Pancreas (tissue), 10 donors: ENCODE data around the gene LCE1F. TPM values are rescaled to one million over a fixed set of nuclear protein-coding genes. Genes with fewer than 3 reads are reported as not detected.

Source experiments
- ATAC-seq, 4 donors: fragments of 200-7000 bp; cut with Tn5 transposase; one replicate each; pipeline versions ENCODE4 v1.8.0 to v1.9.1; 2020; ENCODE audit warnings: mild to moderate bottlenecking in 4 of 4, moderate library complexity in 4 of 4
- DNase-seq, 6 donors: peaks; one replicate each; pipeline ENCODE4 v3.0.0-alpha.2; 2020
- FAIRE-seq: peaks from 2 replicates; lab custom pipeline; 2012; peaks lifted over from hg19 to GRCh38; lab: Jason Lieb, UNC
- H3K27ac ChIP-seq, 4 donors: fragments of 200-600 bp; sonication (generic); 1 replicate in 3 of 4; 2 replicates in 1 of 4; pipeline versions ENCODE4 v1.5.0 to v1.8.0; 2020
- H3K27me3 ChIP-seq, 4 donors: fragments of 200-600 bp; one replicate each; pipeline ENCODE4 v1.8.0; 2021
- H3K36me3 ChIP-seq, 3 donors: fragments of 200-600 bp; sonication (generic) in 1 of 3; one replicate each; pipeline versions ENCODE4 v1.5.0 to v1.8.0; 2020 to 2021
- H3K4me1 ChIP-seq, 3 donors: fragments of 200-600 bp; one replicate each; pipeline ENCODE4 v1.8.0; 2021
- H3K4me3 ChIP-seq, 4 donors: fragments of 200-600 bp; sonication (generic) in 2 of 4; one replicate each; pipeline versions ENCODE4 v1.5.0 to v1.8.0; 2020 to 2021
- H3K9me3 ChIP-seq, 4 donors: fragments of 200-600 bp; one replicate each; pipeline ENCODE4 v1.8.0; 2021
- whole genome bisulfite sequencing, 2 donors: extraction: QIAGEN DNeasy Blood & Tissue Kit; methylation state at CpG; one replicate each; pipeline ENCODE4 v1.1.7; 2013; 5-methylcytosine and 5-hydroxymethylcytosine counted together
- intact Hi-C, 3 donors: fragments of 100-400 bp; cut with DNase I; formaldehyde crosslinking; loops; one replicate each; pipeline versions ENCODE4 v1.11.1 to v1.14.2; 2022
- polyA plus RNA-seq, 2 donors: library from polyadenylated mRNA; stranded (reverse); fragments of 200-250 nt; gene quantifications; one replicate each; pipeline ENCODE4 v1.2.3, GENCODE V29; 2013
- total RNA-seq, 6 donors: library from RNA; stranded (reverse); fragmentation: NEBNext Ultra II Directional in 4 of 6; extraction: Animal tissue kit (Norgen Biotek cat#: 25700) in 4 of 6; gene quantifications; one replicate each; pipeline versions ENCODE4 v1.2.1 to v1.2.4, GENCODE V29; 2021 to 2023
- TF ChIP-seq, protein P1 (sequence below), 4 donors: fragments of 200-600 bp; sonication (generic) in 3 of 4; IDR thresholded peaks; one replicate each; pipeline versions ENCODE4 v1.5.0 to v1.8.0; 2021; ENCODE audit warnings: antibody characterized with exemption in 4 of 4
- donor health status: healthy with polysubstance abuse.
- donor health status: DM: no; HTN: no; CAD: no; lungs with moderate emphysema.
- donor health status: DM: no; HTN: no; CAD: no.
- donor health status: control.
- donor health status: control.
- donor health status: Bipolar disorder and iron deficiency.
- donor health status: DM: yes; HTN: yes; CAD: no.
- donor health status: DM: no; HTN: no; CAD: no.
- donor health status: DM: no; HTN: no; CAD: no.
- donor health status: DM: yes; HTN: yes; CAD: no.

Gene LCE1F
- total and polyA plus RNA-seq, 8 donors: not detected

GRCh38 chr1:152739841-152740240 is 35.1 kb upstream of the LCE1F start:
- WGBS, 2 donors: 61 to 73% methylated on average over 3 of the region's 3 CpGs
- no peak for FAIRE-seq
- TF ChIP-seq, protein P1, sequence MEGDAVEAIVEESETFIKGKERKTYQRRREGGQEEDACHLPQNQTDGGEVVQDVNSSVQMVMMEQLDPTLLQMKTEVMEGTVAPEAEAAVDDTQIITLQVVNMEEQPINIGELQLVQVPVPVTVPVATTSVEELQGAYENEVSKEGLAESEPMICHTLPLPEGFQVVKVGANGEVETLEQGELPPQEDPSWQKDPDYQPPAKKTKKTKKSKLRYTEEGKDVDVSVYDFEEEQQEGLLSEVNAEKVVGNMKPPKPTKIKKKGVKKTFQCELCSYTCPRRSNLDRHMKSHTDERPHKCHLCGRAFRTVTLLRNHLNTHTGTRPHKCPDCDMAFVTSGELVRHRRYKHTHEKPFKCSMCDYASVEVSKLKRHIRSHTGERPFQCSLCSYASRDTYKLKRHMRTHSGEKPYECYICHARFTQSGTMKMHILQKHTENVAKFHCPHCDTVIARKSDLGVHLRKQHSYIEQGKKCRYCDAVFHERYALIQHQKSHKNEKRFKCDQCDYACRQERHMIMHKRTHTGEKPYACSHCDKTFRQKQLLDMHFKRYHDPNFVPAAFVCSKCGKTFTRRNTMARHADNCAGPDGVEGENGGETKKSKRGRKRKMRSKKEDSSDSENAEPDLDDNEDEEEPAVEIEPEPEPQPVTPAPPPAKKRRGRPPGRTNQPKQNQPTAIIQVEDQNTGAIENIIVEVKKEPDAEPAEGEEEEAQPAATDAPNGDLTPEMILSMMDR (IDR thresholded peaks at IDR 0.05): no peak

GRCh38 chr1:152741656-152742055 is 33.3 kb upstream of the LCE1F start:
- Histone ChIP-seq H3K27me3 (peaks cover 0 to 3% (median 0%) of the 10 kb centered on the region in 4 donors), H3K36me3 (no peaks in the 10 kb centered on the region), H3K4me1 (no peaks in the 10 kb centered on the region), H3K9me3 (no peaks in the 10 kb centered on the region), H3K27ac (no peak overlapping the region), H3K4me3 (no peak overlapping the region)
- DNase-seq (no peak), FAIRE-seq (no peak), ATAC-seq (no peak)
- TF ChIP-seq, protein P1 (IDR thresholded peaks at IDR 0.05): no peak
- intact Hi-C loops: no loop called here

More at GRCh38 chr1:152739841-152740240, 35.1 kb upstream of the LCE1F start:
- H3K4me1 ChIP-seq: no peaks in the 10 kb centered on the region
- H3K27ac ChIP-seq: no peak overlapping the region
- H3K27me3 ChIP-seq: no peaks in the 10 kb centered on the region
- ATAC-seq (no peak), DNase-seq (no peak)
- no peaks in the 10 kb centered on the region for H3K9me3 ChIP-seq
- intact Hi-C loops: no loop called here
- H3K4me3 ChIP-seq: no peak overlapping the region
- no peaks in the 10 kb centered on the region for H3K36me3 ChIP-seq

- intact Hi-C loops: no loop called here
- no peak for DNase-seq
- Histone ChIP-seq H3K4me1 (no peaks in the 10 kb centered on the region), H3K9me3 (no peaks in the 10 kb centered on the region), H3K4me3 (no peak overlapping the region), H3K27me3 (peaks cover 0 to 3% (median 0%) of the 10 kb centered on the region in 4 donors), H3K27ac (no peak overlapping the region), H3K36me3 (no peaks in the 10 kb centered on the region)
- ATAC-seq: no peak
- WGBS, 2 donors: 49 to 61% methylated on average over 2 of the region's 2 CpGs
- FAIRE-seq: no peak
- TF ChIP-seq, protein P1 (IDR thresholded peaks at IDR 0.05): no peak
Measured at GRCh38 chr1:152743371-152744145, 31.4 kb upstream of the LCE1F start.

- intact Hi-C loops: no loop called here
- H3K4me1 ChIP-seq: no peaks in the 10 kb centered on the region
- 38 to 39% methylated on average over 4 of the region's 4 CpGs for WGBS, 2 donors
- ATAC-seq: no peak
- no peak for DNase-seq
- TF ChIP-seq, protein P1 (IDR thresholded peaks at IDR 0.05): no peak
- FAIRE-seq: no peak
- no peak overlapping the region for H3K27ac ChIP-seq
- H3K27me3 ChIP-seq: peaks cover 0 to 3% (median 0%) of the 10 kb centered on the region in 4 donors
- H3K9me3 ChIP-seq: no peaks in the 10 kb centered on the region
- H3K36me3 ChIP-seq: no peaks in the 10 kb centered on the region
- H3K4me3 ChIP-seq: no peak overlapping the region
Measured at GRCh38 chr1:152745289-152745704, 29.6 kb upstream of the LCE1F start.
